ENCODE results near the gene MKI67.
A peak's percentile ranks its signal among the peaks of the same experiment; 100 is the strongest.

The MKI67 gene

GRCh38 chr10:128062331-128062880 is 63.8 kb downstream of the MKI67 start:
- Histone ChIP-seq H3K9me3 (ENCODE audit: control insufficient read depth in 1 of 2, low read length in 2 of 2) (no peaks in the 10 kb centered on the region), H3K36me3 (ENCODE audit: control insufficient read depth in 1 of 2, insufficient read depth in 2 of 2, low read length in 2 of 2) (peaks cover 25 to 66% of the 10 kb centered on the region in 2 donors), H3K4me1 (ENCODE audit: control insufficient read depth in 1 of 2, insufficient read depth in 2 of 2, low read length in 2 of 2) (peaks cover 20 to 39% of the 10 kb centered on the region in 2 donors), H3K27me3 (ENCODE audit: control insufficient read depth in 1 of 2, insufficient read depth in 2 of 2, low read length in 2 of 2) (no peaks in the 10 kb centered on the region), H3K27ac (ENCODE audit: low read depth, low read length) (no peak overlapping the region), H3K4me3 (ENCODE audit: low read depth in 1 of 2, low read length in 2 of 2) (peak overlapping the region in 1 of 2 donors; percentile 0), H3K9ac (ENCODE audit: low read depth in 1 of 2, low read length in 2 of 2) (no peak overlapping the region)

- H3K9me3 ChIP-seq (ENCODE audit: control insufficient read depth in 1 of 2, low read length in 2 of 2) = no peaks in the 10 kb centered on the region
- H3K36me3 ChIP-seq (ENCODE audit: control insufficient read depth in 1 of 2, insufficient read depth in 2 of 2, low read length in 2 of 2) = peaks cover 18 to 64% of the 10 kb centered on the region in 2 donors
- H3K4me1 ChIP-seq (ENCODE audit: control insufficient read depth in 1 of 2, insufficient read depth in 2 of 2, low read length in 2 of 2) = peaks cover 20 to 39% of the 10 kb centered on the region in 2 donors
- no peak overlapping the region for H3K9ac ChIP-seq (ENCODE audit: low read depth in 1 of 2, low read length in 2 of 2)
- no peak overlapping the region for H3K27ac ChIP-seq (ENCODE audit: low read depth, low read length)
- H3K4me3 ChIP-seq (ENCODE audit: low read depth in 1 of 2, low read length in 2 of 2) = no peak overlapping the region
- H3K27me3 ChIP-seq (ENCODE audit: control insufficient read depth in 1 of 2, insufficient read depth in 2 of 2, low read length in 2 of 2) = no peaks in the 10 kb centered on the region
Observed at GRCh38 chr10:128061306-128062300, 64.6 kb downstream of the MKI67 start.

- H3K4me3 ChIP-seq (ENCODE audit: low read depth in 1 of 2, low read length in 2 of 2) = no peak overlapping the region
- no peaks in the 10 kb centered on the region for H3K27me3 ChIP-seq (ENCODE audit: control insufficient read depth in 1 of 2, insufficient read depth in 2 of 2, low read length in 2 of 2)
- no peaks in the 10 kb centered on the region for H3K9me3 ChIP-seq (ENCODE audit: control insufficient read depth in 1 of 2, low read length in 2 of 2)
- H3K4me1 ChIP-seq (ENCODE audit: control insufficient read depth in 1 of 2, insufficient read depth in 2 of 2, low read length in 2 of 2) = peaks cover 20 to 32% of the 10 kb centered on the region in 2 donors
- H3K27ac ChIP-seq (ENCODE audit: low read depth, low read length) = no peak overlapping the region
- H3K36me3 ChIP-seq (ENCODE audit: control insufficient read depth in 1 of 2, insufficient read depth in 2 of 2, low read length in 2 of 2) = peaks cover 10 to 64% of the 10 kb centered on the region in 2 donors
- H3K9ac ChIP-seq (ENCODE audit: low read depth in 1 of 2, low read length in 2 of 2) = no peak overlapping the region
Observed at GRCh38 chr10:128060341-128061250, 65.6 kb downstream of the MKI67 start.

- no peaks in the 10 kb centered on the region for H3K9me3 ChIP-seq (ENCODE audit: control insufficient read depth in 1 of 2, low read length in 2 of 2)
Observed at GRCh38 chr10:128059982-128060293, 66.3 kb downstream of the MKI67 start.

GRCh38 chr10:128059266-128059981 is 66.8 kb downstream of the MKI67 start:
- H3K36me3 ChIP-seq (ENCODE audit: control insufficient read depth in 1 of 2, insufficient read depth in 2 of 2, low read length in 2 of 2) = peaks cover 9 to 65% of the 10 kb centered on the region in 2 donors
- H3K9me3 ChIP-seq (ENCODE audit: control insufficient read depth in 1 of 2, low read length in 2 of 2) = no peaks in the 10 kb centered on the region
- H3K27ac ChIP-seq (ENCODE audit: low read depth, low read length) = no peak overlapping the region
- no peak overlapping the region for H3K4me3 ChIP-seq (ENCODE audit: low read depth in 1 of 2, low read length in 2 of 2)
- H3K4me1 ChIP-seq (ENCODE audit: control insufficient read depth in 1 of 2, insufficient read depth in 2 of 2, low read length in 2 of 2) = peaks cover 14 to 21% of the 10 kb centered on the region in 2 donors
- no peak overlapping the region for H3K9ac ChIP-seq (ENCODE audit: low read depth in 1 of 2, low read length in 2 of 2)
- no peaks in the 10 kb centered on the region for H3K27me3 ChIP-seq (ENCODE audit: control insufficient read depth in 1 of 2, insufficient read depth in 2 of 2, low read length in 2 of 2)

More at GRCh38 chr10:128059982-128060293, 66.3 kb downstream of the MKI67 start:
- Histone ChIP-seq H3K27ac (ENCODE audit: low read depth, low read length) (no peak overlapping the region), H3K36me3 (ENCODE audit: control insufficient read depth in 1 of 2, insufficient read depth in 2 of 2, low read length in 2 of 2) (peaks cover 8 to 64% of the 10 kb centered on the region in 2 donors), H3K9ac (ENCODE audit: low read depth in 1 of 2, low read length in 2 of 2) (no peak overlapping the region), H3K4me3 (ENCODE audit: low read depth in 1 of 2, low read length in 2 of 2) (no peak overlapping the region), H3K27me3 (ENCODE audit: control insufficient read depth in 1 of 2, insufficient read depth in 2 of 2, low read length in 2 of 2) (no peaks in the 10 kb centered on the region), H3K4me1 (ENCODE audit: control insufficient read depth in 1 of 2, insufficient read depth in 2 of 2, low read length in 2 of 2) (peaks cover 16 to 27% of the 10 kb centered on the region in 2 donors)

GRCh38 chr10:128058750-128059134 is 67.5 kb downstream of the MKI67 start:
- no peaks in the 10 kb centered on the region for H3K27me3 ChIP-seq (ENCODE audit: control insufficient read depth in 1 of 2, insufficient read depth in 2 of 2, low read length in 2 of 2)
- H3K27ac ChIP-seq (ENCODE audit: low read depth, low read length) = no peak overlapping the region
- no peaks in the 10 kb centered on the region for H3K9me3 ChIP-seq (ENCODE audit: control insufficient read depth in 1 of 2, low read length in 2 of 2)
- H3K9ac ChIP-seq (ENCODE audit: low read depth in 1 of 2, low read length in 2 of 2) = no peak overlapping the region
- H3K36me3 ChIP-seq (ENCODE audit: control insufficient read depth in 1 of 2, insufficient read depth in 2 of 2, low read length in 2 of 2) = peaks cover 14 to 69% of the 10 kb centered on the region in 2 donors
- no peak overlapping the region for H3K4me3 ChIP-seq (ENCODE audit: low read depth in 1 of 2, low read length in 2 of 2)
- H3K4me1 ChIP-seq (ENCODE audit: control insufficient read depth in 1 of 2, insufficient read depth in 2 of 2, low read length in 2 of 2) = peaks cover 7 to 15% of the 10 kb centered on the region in 2 donors

GRCh38 chr10:128058106-128058749 is 68.0 kb downstream of the MKI67 start:
- no peak overlapping the region for H3K4me3 ChIP-seq (ENCODE audit: low read depth in 1 of 2, low read length in 2 of 2)
- H3K36me3 ChIP-seq (ENCODE audit: control insufficient read depth in 1 of 2, insufficient read depth in 2 of 2, low read length in 2 of 2) = peaks cover 16 to 71% of the 10 kb centered on the region in 2 donors
- H3K9me3 ChIP-seq (ENCODE audit: control insufficient read depth in 1 of 2, low read length in 2 of 2) = no peaks in the 10 kb centered on the region
- H3K27me3 ChIP-seq (ENCODE audit: control insufficient read depth in 1 of 2, insufficient read depth in 2 of 2, low read length in 2 of 2) = no peaks in the 10 kb centered on the region
- H3K27ac ChIP-seq (ENCODE audit: low read depth, low read length) = no peak overlapping the region
- peaks cover 3 to 9% of the 10 kb centered on the region in 2 donors for H3K4me1 ChIP-seq (ENCODE audit: control insufficient read depth in 1 of 2, insufficient read depth in 2 of 2, low read length in 2 of 2)
- H3K9ac ChIP-seq (ENCODE audit: low read depth in 1 of 2, low read length in 2 of 2) = no peak overlapping the region

- no peak overlapping the region for H3K27ac ChIP-seq (ENCODE audit: low read depth, low read length)
- H3K9ac ChIP-seq (ENCODE audit: low read depth in 1 of 2, low read length in 2 of 2) = no peak overlapping the region
- peaks cover 18 to 77% of the 10 kb centered on the region in 2 donors for H3K36me3 ChIP-seq (ENCODE audit: control insufficient read depth in 1 of 2, insufficient read depth in 2 of 2, low read length in 2 of 2)
Observed at GRCh38 chr10:128056303-128057050, 69.7 kb downstream of the MKI67 start.

More at GRCh38 chr10:128056303-128057050, 69.7 kb downstream of the MKI67 start:
- Histone ChIP-seq H3K9me3 (ENCODE audit: control insufficient read depth in 1 of 2, low read length in 2 of 2) (no peaks in the 10 kb centered on the region), H3K27me3 (ENCODE audit: control insufficient read depth in 1 of 2, insufficient read depth in 2 of 2, low read length in 2 of 2) (no peaks in the 10 kb centered on the region), H3K4me1 (ENCODE audit: control insufficient read depth in 1 of 2, insufficient read depth in 2 of 2, low read length in 2 of 2) (peaks cover 3% of the 10 kb centered on the region in 2 donors), H3K4me3 (ENCODE audit: low read depth in 1 of 2, low read length in 2 of 2) (no peak overlapping the region)
